ENCODE data around the gene UACA.

- no peak for TF ChIP-seq EZH2 (IDR thresholded peaks at IDR 0.05; ENCODE audit: insufficient read depth, poor library complexity, severe bottlenecking)
- TF ChIP-seq EZH2phosphoT487 (IDR thresholded peaks at IDR 0.05; ENCODE audit: insufficient read depth, low read depth): no peak
These were observed 10.1 kb downstream of the UACA start for GRCh38 chr15:70753101-70753829.

Data from GM23248 (cell line).